Smooth muscle cell (in vitro differentiated cells): Measurements from ENCODE around the gene MAPKAPK5. TPM values are rescaled to one million over a fixed set of nuclear protein-coding genes. Genes with fewer than 3 reads are reported as not detected.

Source experiments
- DNase-seq: peaks from one replicate; lab custom pipeline; 2025; ENCODE audit not compliant: unreplicated experiment; lab: John Stamatoyannopoulos, UW
- H2AFZ ChIP-seq: fragments of 200-600 bp; sonication (generic); 2 replicates; pipeline ENCODE4 v1.6.0; 2016; ENCODE audit warnings: antibody characterized with exemption, low read depth, mild to moderate bottlenecking
- H3F3A ChIP-seq: fragments of 200-600 bp; sonication (generic); 2 replicates; pipeline ENCODE4 v1.6.0; 2017; ENCODE audit warnings: antibody characterized with exemption, low read depth
- H3K27ac ChIP-seq: fragments of 200-600 bp; sonication (generic); 2 replicates; pipeline ENCODE4 v1.5.1; 2016; ENCODE audit warnings: low read depth, mild to moderate bottlenecking
- H3K27me3 ChIP-seq: fragments of 200-600 bp; sonication (generic); 2 replicates; pipeline ENCODE4 v1.6.1; 2016; ENCODE audit warnings: low read depth, mild to moderate bottlenecking
- H3K36me3 ChIP-seq: fragments of 200-600 bp; sonication (generic); 2 replicates; pipeline ENCODE4 v1.5.1; 2016; ENCODE audit warnings: low read depth
- H3K4me1 ChIP-seq: fragments of 200-600 bp; sonication (generic); 2 replicates; pipeline ENCODE4 v1.5.1; 2016; ENCODE audit warnings: low read depth
- H3K4me2 ChIP-seq: fragments of 200-600 bp; sonication (generic); 2 replicates; pipeline ENCODE4 v1.6.0; 2016; ENCODE audit warnings: mild to moderate bottlenecking
- H3K4me3 ChIP-seq: fragments of 200-600 bp; sonication (generic); 2 replicates; pipeline ENCODE4 v1.5.1; 2016; ENCODE audit warnings: mild to moderate bottlenecking
- H3K79me2 ChIP-seq: fragments of 200-600 bp; sonication (generic); 2 replicates; pipeline ENCODE4 v1.6.0; 2016; ENCODE audit warnings: low read depth, mild to moderate bottlenecking
- H3K9ac ChIP-seq: fragments of 200-600 bp; sonication (generic); 2 replicates; pipeline ENCODE4 v1.6.0; 2016; ENCODE audit warnings: low read depth
- H3K9me3 ChIP-seq: fragments of 200-600 bp; sonication (generic); replicated peaks from 2 replicates; pipeline ENCODE4 v1.5.1; 2016; ENCODE audit warnings: low read depth
- H4K20me1 ChIP-seq: fragments of 200-600 bp; sonication (generic); 2 replicates; pipeline ENCODE4 v1.6.0; 2016; ENCODE audit warnings: low read depth
- CTCF ChIP-seq: fragments of 200-600 bp; sonication (generic); IDR thresholded peaks from 2 replicates; pipeline ENCODE4 v1.5.1; 2017; ENCODE audit warnings: borderline replicate concordance, mild to moderate bottlenecking, antibody characterized with exemption; ENCODE audit not compliant: insufficient read depth, poor library complexity, severe bottlenecking
- WGBS: methylation state at CpG from one replicate; pipeline ENCODE4 v1.1.7; 2016; ENCODE audit warnings: low lambda C conversion rate; 5-methylcytosine and 5-hydroxymethylcytosine counted together
- polyA plus RNA-seq: library from polyadenylated mRNA; unstranded; fragments of >200 nt; fragmentation: Nextera tagmentation; extraction: Ambion mirVana; gene quantifications from 2 replicates; pipeline ENCODE4 v1.2.1, GENCODE V29; 2016
- total RNA-seq: library from RNA; depleted of rRNA; stranded (reverse); fragments of >200 nt; gene quantifications from 2 replicates; pipeline ENCODE4 v1.2.3, GENCODE V29; 2014

Gene MAPKAPK5
- total and polyA plus RNA-seq, 2 experiments from 2014 or later: 29.8 to 46.1 TPM

GRCh38 chr12:111881716-111882115, 39.7 kb downstream of the MAPKAPK5 start:
- Histone ChIP-seq H4K20me1 (peaks cover 16% of the 10 kb centered on the region), H3K4me2 (no peak overlapping the region), H3K27ac (no peak overlapping the region), H3K4me1 (no peaks in the 10 kb centered on the region), H3K9ac (no peak overlapping the region), H3K4me3 (no peak overlapping the region), H3F3A (no peaks in the 10 kb centered on the region), H3K27me3 (no peaks in the 10 kb centered on the region), H3K36me3 (peaks cover 12% of the 10 kb centered on the region), H2AFZ (no peak overlapping the region), H3K79me2 (peaks cover 4% of the 10 kb centered on the region), H3K9me3 (no peaks in the 10 kb centered on the region)
- no peak for TF ChIP-seq CTCF
- DNase-seq: no peak
- WGBS: 96% methylated on average over 1 of the region's 1 CpG

DNA sequence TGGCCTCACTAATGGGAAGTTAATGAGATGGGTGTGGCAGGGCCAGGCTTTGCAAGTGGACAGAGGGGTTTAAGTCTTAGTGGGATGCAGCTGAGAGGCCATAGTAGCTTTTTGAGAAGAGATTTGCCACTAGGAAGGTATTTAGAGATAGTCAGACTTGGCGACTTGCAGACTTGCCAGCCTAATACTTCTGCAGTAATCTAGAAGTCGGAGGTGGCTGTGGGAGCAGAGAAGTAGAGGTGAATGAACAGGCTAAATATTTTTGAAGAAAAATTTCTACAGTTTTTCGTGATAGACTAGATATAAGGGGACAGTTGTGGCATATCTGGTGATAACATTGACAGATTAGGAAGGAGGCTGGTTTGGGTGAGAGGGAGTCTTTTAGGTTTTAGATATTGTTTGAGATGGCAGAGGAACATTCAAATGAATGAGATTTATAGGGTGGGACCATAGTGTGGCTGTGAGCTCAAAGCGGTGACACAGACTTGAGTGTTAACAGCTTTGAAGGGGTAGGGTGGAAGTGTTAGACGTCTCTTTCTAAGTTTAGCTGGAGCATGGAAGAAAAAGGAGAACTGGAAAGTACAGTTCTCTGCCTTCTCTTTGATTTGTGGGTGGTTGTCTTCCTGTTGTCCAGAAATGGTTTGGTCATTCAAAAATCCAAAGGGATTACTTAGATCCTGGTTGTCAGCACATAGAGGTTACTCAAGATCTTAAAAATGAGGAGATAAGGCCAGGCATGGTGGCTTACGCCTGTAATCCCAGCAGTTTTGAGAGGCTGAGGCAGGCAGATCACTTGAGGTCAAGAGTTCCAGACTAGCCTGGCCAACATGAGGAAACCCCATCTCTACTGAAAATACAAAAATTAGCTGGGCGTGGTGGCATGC, 44.9 kb downstream of the MAPKAPK5 start:
- Histone ChIP-seq H3K9ac (no peak overlapping the region), H3K4me1 (no peaks in the 10 kb centered on the region), H3F3A (no peaks in the 10 kb centered on the region), H3K27ac (no peak overlapping the region), H4K20me1 (peaks cover 14% of the 10 kb centered on the region), H3K27me3 (no peaks in the 10 kb centered on the region), H3K4me3 (no peak overlapping the region), H3K79me2 (no peaks in the 10 kb centered on the region), H2AFZ (no peak overlapping the region), H3K36me3 (peaks cover 18% of the 10 kb centered on the region), H3K9me3 (no peaks in the 10 kb centered on the region), H3K4me2 (no peak overlapping the region)
- DNase-seq: no peak
- WGBS: 60% methylated on average over 7 of the region's 7 CpGs
- no peak for TF ChIP-seq CTCF

DNA sequence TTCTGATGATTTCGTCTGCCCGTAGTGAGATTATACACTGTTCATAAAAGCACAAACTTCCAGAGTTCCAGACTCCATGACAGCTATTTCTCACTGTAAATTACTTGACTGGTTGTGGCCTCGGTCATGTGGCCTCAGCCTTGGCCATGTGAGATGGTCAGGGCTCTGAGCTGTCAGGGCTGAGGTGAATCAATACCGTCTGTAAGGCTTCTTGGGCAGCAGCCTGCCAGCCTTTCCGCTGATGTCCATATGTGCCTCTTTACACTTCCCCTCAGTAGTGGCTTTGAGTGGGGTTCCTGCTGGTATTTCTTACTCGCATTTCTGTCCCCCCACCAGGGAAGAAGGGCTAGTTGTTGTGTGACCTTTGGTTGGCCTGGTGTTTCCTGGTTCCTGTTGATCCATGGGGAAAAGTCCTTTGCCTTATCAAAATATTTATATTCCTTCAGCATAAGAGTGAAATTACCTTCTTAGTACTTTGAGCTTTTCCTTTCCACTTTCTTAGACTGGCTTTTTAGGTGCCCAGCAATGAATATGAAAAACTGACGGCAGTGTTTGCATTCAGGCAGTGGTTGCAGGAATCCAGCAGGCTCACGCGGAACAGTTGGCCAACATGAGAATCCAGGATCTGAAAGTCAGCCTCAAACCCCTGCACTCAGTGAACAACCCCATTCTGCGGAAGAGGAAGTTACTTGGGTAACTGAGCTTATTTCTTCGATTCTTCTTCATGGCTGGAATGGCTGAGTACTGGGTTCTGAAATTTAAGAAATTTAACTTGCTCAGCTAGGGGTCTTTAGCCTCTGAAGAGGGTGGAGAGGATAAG, 46.1 kb downstream of the MAPKAPK5 start:
- H3K9ac ChIP-seq: no peak overlapping the region
- WGBS: 94% methylated on average over 11 of the region's 11 CpGs
- no peaks in the 10 kb centered on the region for H3F3A ChIP-seq
- no peaks in the 10 kb centered on the region for H3K4me1 ChIP-seq
- no peaks in the 10 kb centered on the region for H3K27me3 ChIP-seq
- peaks cover 21% of the 10 kb centered on the region for H3K36me3 ChIP-seq
- no peak for DNase-seq
- no peak overlapping the region for H3K4me2 ChIP-seq
- no peak overlapping the region for H2AFZ ChIP-seq
- TF ChIP-seq CTCF: no peak
- no peaks in the 10 kb centered on the region for H3K9me3 ChIP-seq
- H3K27ac ChIP-seq: no peak overlapping the region
- peaks cover 12% of the 10 kb centered on the region for H4K20me1 ChIP-seq
- no peaks in the 10 kb centered on the region for H3K79me2 ChIP-seq
- no peak overlapping the region for H3K4me3 ChIP-seq
